Duodenal mucosa (tissue), 2 donors: ENCODE results near the gene C1RL.
A peak's percentile ranks its signal among the peaks of the same experiment; 100 is the strongest.

Experiments used
- H3K27ac ChIP-seq: one replicate; pipeline ENCODE4 v1.7.0; 2013; ENCODE audit warnings: low read depth, low read length
- H3K27me3 ChIP-seq, 2 donors: one replicate each; pipeline ENCODE4 v1.7.0; 2013; ENCODE audit warnings: low read length in 2 of 2, control low read depth in 1 of 2; ENCODE audit not compliant: insufficient read depth in 2 of 2, control insufficient read depth in 1 of 2
- H3K36me3 ChIP-seq, 2 donors: one replicate each; pipeline ENCODE4 v1.7.0; 2013; ENCODE audit warnings: low read length in 2 of 2, control low read depth in 1 of 2; ENCODE audit not compliant: insufficient read depth in 2 of 2, control insufficient read depth in 1 of 2
- H3K4me1 ChIP-seq, 2 donors: one replicate each; pipeline ENCODE4 v1.7.0; 2013; ENCODE audit warnings: low read length in 2 of 2, control low read depth in 1 of 2; ENCODE audit not compliant: insufficient read depth in 2 of 2, control insufficient read depth in 1 of 2
- H3K4me3 ChIP-seq, 2 donors: one replicate each; pipeline ENCODE4 v1.7.0; 2013; ENCODE audit warnings: low read length in 2 of 2, low read depth in 1 of 2
- H3K9ac ChIP-seq, 2 donors: one replicate each; pipeline ENCODE4 v1.7.0; 2013; ENCODE audit warnings: low read length in 2 of 2, low read depth in 1 of 2
- H3K9me3 ChIP-seq, 2 donors: one replicate each; pipeline ENCODE4 v1.7.0; 2013; ENCODE audit warnings: low read length in 2 of 2, control low read depth in 1 of 2; ENCODE audit not compliant: control insufficient read depth in 1 of 2

Gene C1RL

DNA sequence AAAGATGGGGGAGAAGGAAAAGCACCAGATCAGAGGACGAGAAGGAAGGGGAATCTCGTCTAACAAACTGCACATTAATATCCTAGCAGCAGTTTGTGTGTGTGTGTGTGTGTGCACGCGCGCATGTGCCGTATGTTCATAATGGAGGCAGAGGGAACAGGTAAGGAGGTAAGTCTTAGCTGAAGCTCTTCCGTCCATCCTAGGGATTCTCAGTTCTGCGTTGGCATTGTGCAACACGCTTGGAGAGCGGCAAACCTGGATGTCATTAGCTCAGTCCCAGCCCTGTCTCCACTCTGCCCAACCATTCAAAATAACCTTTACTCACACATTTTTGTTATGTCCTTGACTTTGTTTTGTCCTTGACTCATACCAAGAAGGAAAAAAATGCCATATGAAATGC lies 15.1 kb downstream of the C1RL start:
- Histone ChIP-seq H3K27me3 (peaks cover 0 to 3% of the 10 kb centered on the region in 2 donors), H3K9me3 (no peaks in the 10 kb centered on the region), H3K4me1 (peaks cover 15 to 28% of the 10 kb centered on the region in 2 donors), H3K9ac (no peak overlapping the region), H3K27ac (no peak overlapping the region), H3K36me3 (peaks cover 0 to 3% of the 10 kb centered on the region in 2 donors), H3K4me3 (no peak overlapping the region)

DNA sequence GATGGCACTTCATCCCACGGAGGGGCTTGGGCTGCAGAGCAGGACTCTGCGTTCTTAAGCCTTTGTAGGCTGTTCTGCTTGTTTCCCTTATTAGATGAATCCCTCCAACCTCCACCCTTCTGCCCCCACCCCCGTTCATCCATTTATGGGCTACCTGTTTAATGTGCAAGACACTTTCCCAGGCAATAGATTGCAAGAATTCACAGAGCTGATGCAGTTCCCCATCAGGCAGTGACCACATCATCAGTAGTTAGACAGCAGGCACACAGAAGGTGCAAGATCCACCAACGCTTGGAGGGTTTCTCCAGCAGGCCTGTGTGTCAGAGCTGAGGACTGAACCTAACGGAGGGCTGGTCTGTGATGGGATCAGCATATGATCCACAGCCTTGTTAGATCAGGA lies 15.5 kb downstream of the C1RL start:
- H3K9ac ChIP-seq: no peak overlapping the region
- H3K27me3 ChIP-seq: peaks cover 0 to 3% of the 10 kb centered on the region in 2 donors
- no peaks in the 10 kb centered on the region for H3K9me3 ChIP-seq
- H3K27ac ChIP-seq: no peak overlapping the region
- peaks cover 0 to under 1% of the 10 kb centered on the region in 2 donors for H3K36me3 ChIP-seq
- H3K4me1 ChIP-seq: peaks cover 15 to 28% of the 10 kb centered on the region in 2 donors
- no peak overlapping the region for H3K4me3 ChIP-seq

DNA sequence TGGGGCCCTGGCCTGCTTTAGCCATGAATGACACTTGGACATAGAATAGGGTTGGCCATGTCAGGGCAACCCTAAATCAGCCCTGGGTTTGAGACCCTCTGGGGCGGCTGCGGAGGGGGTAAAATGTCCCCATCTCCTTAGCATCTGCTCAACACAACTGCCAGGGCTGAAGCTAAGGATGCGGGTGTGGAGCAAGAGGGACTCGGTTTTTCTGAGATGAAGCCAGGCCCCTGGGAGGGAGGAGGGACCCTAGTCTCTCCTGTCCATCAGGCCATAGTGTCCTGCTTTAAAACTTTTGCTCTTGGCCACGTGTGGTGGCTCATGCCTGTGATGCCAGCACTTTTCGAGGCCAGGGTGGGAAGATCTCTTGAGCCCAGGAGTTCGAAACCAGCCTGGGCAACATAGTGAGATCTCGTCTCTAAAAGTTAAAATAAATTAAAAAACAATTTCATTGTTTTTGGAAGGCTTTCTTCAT lies 16.0 kb downstream of the C1RL start:
- H3K27me3 ChIP-seq: peaks cover 0 to 3% of the 10 kb centered on the region in 2 donors
- no peak overlapping the region for H3K4me3 ChIP-seq
- no peak overlapping the region for H3K27ac ChIP-seq
- H3K4me1 ChIP-seq: peaks cover 15 to 28% of the 10 kb centered on the region in 2 donors
- no peak overlapping the region for H3K9ac ChIP-seq
- H3K36me3 ChIP-seq: no peaks in the 10 kb centered on the region
- H3K9me3 ChIP-seq: no peaks in the 10 kb centered on the region

DNA sequence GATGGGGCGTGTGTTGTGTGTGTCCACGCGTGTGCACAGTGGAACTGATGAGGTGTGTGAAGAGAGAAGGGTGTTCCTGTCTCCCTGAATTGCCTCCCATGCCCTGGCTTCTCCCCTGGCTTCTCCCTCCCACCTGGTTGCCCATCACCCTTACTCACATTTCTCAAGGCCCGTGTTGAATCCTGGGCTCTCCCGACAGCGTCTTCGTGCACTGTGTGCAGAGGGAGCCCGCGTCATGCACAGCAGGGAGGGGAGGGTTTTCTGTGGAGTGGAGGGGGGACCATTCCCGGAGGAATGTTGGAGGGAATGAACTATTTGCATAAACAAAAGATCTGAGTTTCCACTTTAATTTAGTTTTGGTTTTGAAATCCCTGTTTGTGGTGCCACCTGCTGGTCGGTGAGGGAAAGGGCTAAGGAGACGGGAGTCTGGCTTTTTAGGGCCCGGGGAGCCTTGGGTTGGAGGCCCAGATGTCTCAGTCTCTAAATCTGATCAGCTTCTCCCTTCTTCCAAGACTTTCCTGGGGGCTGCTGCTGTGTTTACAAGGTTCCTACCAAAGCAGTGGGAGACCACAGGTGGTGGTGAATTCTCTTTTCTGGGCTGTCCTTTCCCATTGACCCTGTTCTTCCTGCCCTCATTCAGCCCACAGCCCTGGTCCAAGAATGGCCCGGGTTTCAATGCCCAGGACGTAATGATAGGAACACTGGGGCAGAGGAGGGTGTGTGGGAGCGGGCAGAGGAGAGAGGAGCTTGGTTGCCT lies 16.6 kb downstream of the C1RL start, which contains the start of gene C1R:
Gene C1R (minus strand): TSS at position 217 of the 757 bp plus-strand sequence. CDS start 57 bp downstream, at position 160.
- H3K4me1 ChIP-seq: peaks cover 15 to 28% of the 10 kb centered on the region in 2 donors
- peak within 1 kb of the TSS; percentile 55 for H3K27ac ChIP-seq
- no peaks in the 10 kb centered on the region for H3K36me3 ChIP-seq
- H3K27me3 ChIP-seq: peaks cover 0 to 3% of the 10 kb centered on the region in 2 donors
- H3K9me3 ChIP-seq: no peaks in the 10 kb centered on the region
- peak within 1 kb of the TSS; percentile 72 to 74 for H3K9ac ChIP-seq
- peak within 1 kb of the TSS; percentile 82 for H3K4me3 ChIP-seq

DNA sequence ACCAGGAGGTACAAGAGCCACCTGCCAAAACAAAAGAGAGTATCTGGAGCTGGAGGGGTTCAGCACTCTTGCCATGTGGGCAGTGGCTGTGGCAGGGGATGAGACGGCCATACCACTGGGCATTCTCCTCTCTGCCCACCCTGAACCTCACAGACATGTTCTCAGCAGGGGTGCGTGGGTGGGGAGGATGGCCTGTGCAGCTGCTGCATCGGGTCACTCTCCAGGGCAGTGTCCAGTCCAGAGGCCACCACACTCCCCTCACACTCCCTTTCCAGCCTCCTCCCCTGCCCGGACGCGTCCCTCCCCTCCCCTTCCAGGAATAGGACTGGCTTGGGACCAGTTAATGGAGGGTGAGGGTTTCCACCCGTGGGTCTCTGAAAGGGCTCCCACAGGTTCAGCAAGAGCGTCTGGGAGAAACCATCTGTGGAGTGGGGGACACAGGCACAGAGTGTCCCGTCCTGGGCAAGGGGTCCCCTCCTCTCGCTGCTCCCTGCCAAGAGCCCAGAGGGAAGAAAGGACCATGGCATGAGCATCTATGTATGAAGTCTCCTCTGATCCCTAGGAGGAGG lies 17.3 kb downstream of the C1RL start:
- Histone ChIP-seq H3K27ac (peak overlapping the region; percentile 55), H3K9me3 (no peaks in the 10 kb centered on the region), H3K4me3 (peak overlapping the region; percentile 82), H3K36me3 (no peaks in the 10 kb centered on the region), H3K27me3 (peaks cover 0 to 3% of the 10 kb centered on the region in 2 donors), H3K9ac (peak overlapping the region; percentile 72 to 74), H3K4me1 (peaks cover 15 to 28% of the 10 kb centered on the region in 2 donors)

DNA sequence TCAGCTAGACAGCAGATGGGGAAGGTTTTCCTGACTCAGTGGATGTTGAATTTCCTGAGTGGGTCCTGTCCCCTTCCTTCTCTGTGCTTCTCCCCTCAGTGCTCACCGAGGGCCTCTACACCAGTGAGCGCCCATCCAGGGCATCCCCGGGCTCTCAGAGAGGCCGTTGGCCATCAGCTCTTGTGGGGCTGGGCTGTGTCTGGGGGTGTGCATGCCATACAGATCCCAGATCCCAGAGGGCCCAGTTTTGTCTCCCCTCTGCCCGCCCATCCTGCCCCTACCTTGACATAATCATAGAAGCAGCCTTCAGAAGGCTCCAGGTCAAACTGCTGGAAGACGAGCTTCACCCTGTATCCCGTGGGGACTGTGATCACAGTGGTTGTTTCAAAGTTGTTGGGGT lies 17.8 kb downstream of the C1RL start:
- Histone ChIP-seq H3K9ac (peak overlapping the region in 1 of 2 donors; percentile 74), H3K4me1 (peaks cover 15 to 28% of the 10 kb centered on the region in 2 donors), H3K9me3 (no peaks in the 10 kb centered on the region), H3K27me3 (peaks cover 0 to 3% of the 10 kb centered on the region in 2 donors), H3K27ac (no peak overlapping the region), H3K4me3 (peak overlapping the region; percentile 82), H3K36me3 (peaks cover 0 to under 1% of the 10 kb centered on the region in 2 donors)

DNA sequence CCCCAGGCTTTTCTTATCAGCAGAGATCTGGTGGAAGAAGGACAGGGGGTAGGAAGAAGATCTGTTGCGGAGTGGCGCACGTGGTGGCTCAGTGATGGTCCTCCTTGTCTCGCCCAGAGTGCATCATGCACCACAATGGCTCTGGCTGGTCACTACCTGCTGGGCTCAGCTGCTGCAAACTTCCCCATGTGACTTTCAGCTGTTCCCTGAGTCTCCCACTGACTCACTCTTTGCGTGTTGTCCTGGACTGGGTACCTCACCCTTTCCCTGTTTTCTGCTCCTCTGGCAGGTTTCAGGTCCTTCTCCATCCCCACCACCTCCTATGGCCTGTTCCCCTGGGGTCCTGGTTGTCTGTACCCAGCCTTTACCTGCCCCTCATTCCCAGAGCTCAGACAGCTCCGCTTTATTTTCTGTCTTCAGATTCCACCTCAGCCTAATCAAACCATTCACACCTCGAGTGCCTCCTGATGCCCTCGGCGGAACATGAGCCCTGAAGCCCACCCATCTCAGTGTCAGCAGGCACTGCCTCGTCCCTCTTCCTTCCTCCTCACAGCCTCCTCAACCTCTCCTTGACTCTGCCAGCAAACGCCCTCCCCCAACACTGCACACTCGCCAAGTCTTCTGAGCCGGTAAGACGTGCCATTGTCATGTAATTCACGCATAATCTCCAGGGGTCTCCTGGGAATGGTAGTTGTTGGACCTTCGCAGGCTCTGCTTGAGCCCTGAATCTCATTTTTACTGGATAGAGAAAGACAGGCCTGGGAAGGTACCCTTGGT lies 18.6 kb downstream of the C1RL start:
- Histone ChIP-seq H3K27me3 (peaks cover 0 to 3% of the 10 kb centered on the region in 2 donors), H3K9me3 (no peaks in the 10 kb centered on the region), H3K36me3 (peaks cover 0 to 5% of the 10 kb centered on the region in 2 donors), H3K4me3 (peak overlapping the region; percentile 82), H3K27ac (no peak overlapping the region), H3K9ac (no peak overlapping the region), H3K4me1 (peaks cover 15 to 28% of the 10 kb centered on the region in 2 donors)

DNA sequence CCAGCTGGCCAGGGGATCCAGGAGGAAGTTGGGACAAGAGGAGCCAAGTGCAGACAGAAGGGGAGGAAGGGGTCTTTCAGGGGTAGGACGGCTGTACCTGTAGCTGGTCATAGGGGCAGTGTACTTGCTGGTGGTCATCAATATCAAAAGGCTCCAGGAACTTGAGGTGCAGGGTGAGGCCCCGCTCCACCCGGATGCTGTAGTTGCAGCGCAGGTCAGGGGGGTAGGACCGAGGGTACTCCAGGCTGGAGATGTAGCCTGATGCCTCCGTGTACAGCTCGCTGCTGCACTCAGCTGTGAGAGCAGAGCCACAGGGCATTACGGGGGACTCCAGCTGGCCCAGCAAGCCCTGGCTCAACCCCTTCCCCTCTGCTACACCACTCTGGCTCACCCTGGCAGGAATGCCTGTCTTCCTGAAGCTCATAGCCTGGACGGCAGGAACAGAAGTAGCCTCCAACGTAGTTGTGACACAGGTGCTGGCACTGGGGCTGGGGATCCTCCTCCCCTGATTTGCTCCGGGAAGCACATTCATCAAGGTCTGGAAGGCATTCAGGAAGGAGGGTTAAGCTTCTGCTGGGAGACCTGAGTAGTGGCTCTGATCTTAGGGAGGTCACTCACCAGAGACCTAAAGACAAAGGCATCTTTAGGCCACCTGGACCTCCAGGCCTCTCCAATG lies 19.7 kb downstream of the C1RL start:
- Histone ChIP-seq H3K4me1 (peaks cover 15 to 28% of the 10 kb centered on the region in 2 donors), H3K9me3 (no peaks in the 10 kb centered on the region), H3K27me3 (peaks cover 0 to 3% of the 10 kb centered on the region in 2 donors), H3K4me3 (no peak overlapping the region), H3K9ac (no peak overlapping the region), H3K36me3 (peaks cover 0 to 13% of the 10 kb centered on the region in 2 donors), H3K27ac (no peak overlapping the region)

DNA sequence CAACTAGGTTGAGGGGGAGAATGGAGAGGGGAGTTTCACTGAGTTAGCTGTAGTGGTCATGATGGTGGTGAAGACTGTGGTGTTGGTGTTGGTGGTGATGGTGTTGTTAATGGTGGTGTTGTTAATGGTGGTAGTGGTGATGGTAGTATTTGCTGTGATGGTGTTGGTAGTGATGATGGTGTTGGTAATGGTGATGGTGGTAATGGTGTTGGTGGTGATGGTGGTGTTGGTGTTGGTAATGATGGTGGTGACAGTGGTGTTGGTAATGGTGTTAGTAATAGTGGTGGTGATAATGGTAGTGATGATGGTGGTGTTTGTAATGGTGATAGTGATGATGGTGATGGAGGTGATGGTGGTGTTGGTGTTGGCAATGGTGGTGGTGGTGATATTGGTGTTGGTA lies 25.9 kb downstream of the C1RL start:
- Histone ChIP-seq H3K9me3 (no peaks in the 10 kb centered on the region), H3K27me3 (no peaks in the 10 kb centered on the region), H3K27ac (no peak overlapping the region), H3K9ac (no peak overlapping the region), H3K36me3 (peaks cover 0 to 13% of the 10 kb centered on the region in 2 donors), H3K4me1 (no peaks in the 10 kb centered on the region), H3K4me3 (no peak overlapping the region)
